HEK293 (cell line): ENCODE results near the gene TSSK3.

ENCODE experiments used
- CTCF ChIA-PET: fragments of 350-600 bp; formaldehyde crosslinking; extraction: SDS; loops from one replicate; lab custom pipeline; 2021; ENCODE audit warnings: antibody characterized with exemption; lab: Yijun Ruan, JAX
- POLR2A ChIA-PET: fragments of 300-600 bp; formaldehyde crosslinking; extraction: SDS; loops from one replicate; lab custom pipeline; 2020; ENCODE audit warnings: antibody characterized with exemption, inconsistent platforms; lab: Yijun Ruan, JAX
- H3K27ac ChIP-seq: fragments of 200-500 bp; sonication (Bioruptor generic); 2 replicates; pipeline ENCODE4 v1.5.1; 2014; ENCODE audit warnings: low read depth, low read length, control low read depth, inconsistent platforms; ENCODE audit errors: extremely low read depth
- H3K36me3 ChIP-seq, 2 experiments: fragments of 200-500 bp in 1 of 2; sonication (Bioruptor generic) in 1 of 2; 1 replicate in 1 of 2; 2 replicates in 1 of 2; pipeline ENCODE4 v1.5.1; 2014 to 2017; ENCODE audit warnings: inconsistent platforms in 2 of 2, low read length in 2 of 2; ENCODE audit not compliant: control insufficient read depth in 2 of 2, insufficient read depth in 1 of 2
- H3K4me1 ChIP-seq: fragments of 200-500 bp; sonication (Bioruptor generic); 2 replicates; pipeline ENCODE4 v1.5.1; 2014; ENCODE audit warnings: mild to moderate bottlenecking, low read length, inconsistent platforms; ENCODE audit not compliant: control insufficient read depth, insufficient read depth
- H3K4me3 ChIP-seq: 2 replicates; pipeline ENCODE4 v1.5.1; 2011; ENCODE audit warnings: low read depth, mild to moderate bottlenecking, control low read depth, low read length, moderate library complexity
- H3K9me3 ChIP-seq: fragments of 200-500 bp; sonication (Bioruptor generic); 2 replicates; pipeline ENCODE4 v1.5.1; 2014; ENCODE audit warnings: low read depth, low read length, inconsistent platforms; ENCODE audit not compliant: control insufficient read depth, insufficient read depth
- GLIS1 ChIP-seq: fragments of 450-650 bp; formaldehyde crosslinking; IDR thresholded peaks from 2 replicates; pipeline ENCODE4 v1.5.1; 2016; ENCODE audit warnings: missing biosample characterization, missing genetic modification characterization
- HIC1 ChIP-seq: fragments of 450-650 bp; formaldehyde crosslinking; IDR thresholded peaks from 2 replicates; pipeline ENCODE4 v1.5.1; 2016; ENCODE audit warnings: missing biosample characterization, missing genetic modification characterization
- IKZF3 ChIP-seq: fragments of 450-650 bp; IDR thresholded peaks from 2 replicates; pipeline ENCODE4 v1.5.0; 2018; ENCODE audit warnings: missing biosample characterization, mild to moderate bottlenecking, missing genetic modification characterization, moderate library complexity
- ZBTB44 ChIP-seq: fragments of 450-650 bp; IDR thresholded peaks from 2 replicates; pipeline ENCODE4 v1.5.1; 2018; ENCODE audit warnings: missing biosample characterization, mild to moderate bottlenecking, missing genetic modification characterization
- ZFP37 ChIP-seq: fragments of 450-650 bp; formaldehyde crosslinking; IDR thresholded peaks from 2 replicates; pipeline ENCODE4 v1.5.1; 2016; ENCODE audit warnings: missing biosample characterization, missing genetic modification characterization
- ZNF10 ChIP-seq: fragments of 450-650 bp; formaldehyde crosslinking; IDR thresholded peaks from 2 replicates; pipeline ENCODE4 v1.5.1; 2017; ENCODE audit warnings: missing biosample characterization, missing genetic modification characterization
- ZNF239 ChIP-seq: fragments of 450-650 bp; formaldehyde crosslinking; IDR thresholded peaks from 2 replicates; pipeline ENCODE4 v1.5.1; 2016; ENCODE audit warnings: missing biosample characterization, missing genetic modification characterization
- ZNF350 ChIP-seq: fragments of 450-650 bp; formaldehyde crosslinking; IDR thresholded peaks from 2 replicates; pipeline ENCODE4 v1.5.0; 2017; ENCODE audit warnings: missing biosample characterization, mild to moderate bottlenecking, missing genetic modification characterization
- ZNF37A ChIP-seq: fragments of 450-650 bp; IDR thresholded peaks from 2 replicates; pipeline ENCODE4 v1.5.1; 2018; ENCODE audit warnings: missing biosample characterization, missing genetic modification characterization
- ZNF518A ChIP-seq: fragments of 450-650 bp; formaldehyde crosslinking; conservative IDR thresholded peaks from 2 replicates; pipeline ENCODE4 v1.5.1; 2016; ENCODE audit warnings: low read depth, missing biosample characterization, missing genetic modification characterization
- ZNF707 ChIP-seq: fragments of 450-650 bp; formaldehyde crosslinking; IDR thresholded peaks from 2 replicates; pipeline ENCODE4 v1.5.1; 2016; ENCODE audit warnings: missing biosample characterization, missing genetic modification characterization
- TF ChIP-seq, protein P1 (sequence below): fragments of 450-650 bp; formaldehyde crosslinking; IDR thresholded peaks from 2 replicates; pipeline ENCODE4 v1.5.1; 2016; ENCODE audit warnings: missing biosample characterization, missing genetic modification characterization, borderline replicate concordance
- TF ChIP-seq, protein P2 (sequence below): sonication (generic); formaldehyde crosslinking; IDR thresholded peaks from 2 replicates; pipeline ENCODE4 v1.8.1; 2022; ENCODE audit warnings: mild to moderate bottlenecking, moderate library complexity, missing genetic modification reagents

Gene TSSK3

DNA sequence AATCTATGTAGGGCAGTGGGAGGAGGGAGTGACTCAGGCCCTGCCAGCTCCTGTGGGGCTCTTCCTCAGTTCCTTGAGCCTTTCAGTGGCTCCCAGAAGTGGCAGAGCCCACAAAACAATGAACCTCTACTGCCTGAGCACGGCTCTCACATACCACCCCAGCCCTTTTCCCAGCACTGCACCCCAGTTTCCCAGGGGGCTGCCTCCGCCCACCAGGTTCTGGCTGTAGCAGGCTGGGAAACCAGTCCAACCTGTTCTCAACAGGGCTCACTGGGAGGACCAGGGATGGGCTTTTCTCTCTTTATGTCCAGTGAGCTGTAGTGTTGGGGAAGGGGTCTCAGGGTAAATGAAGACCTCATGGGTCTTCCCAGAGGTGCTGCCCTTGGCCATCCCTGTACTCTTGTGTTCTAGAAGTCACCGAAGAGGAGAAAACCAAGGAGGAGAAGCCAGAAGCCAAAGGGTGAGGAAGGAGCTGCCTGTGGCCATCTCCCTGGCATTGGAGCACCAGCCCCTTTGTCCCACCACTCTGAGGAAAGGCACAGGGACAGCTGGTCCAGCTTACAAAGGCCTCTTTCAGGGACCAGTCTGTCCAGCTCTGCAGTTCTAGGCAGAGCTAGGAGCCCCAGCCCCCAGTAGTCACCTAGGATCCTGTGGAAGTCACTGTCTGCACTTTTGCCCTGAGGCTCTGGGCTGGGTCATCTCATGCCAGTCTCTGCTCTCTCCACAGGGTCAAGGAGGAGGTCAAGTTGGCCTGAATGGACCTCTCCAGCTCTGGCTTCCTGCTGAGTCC is 29.9 kb upstream of the TSSK3 start:
- POLR2A ChIA-PET, result interaction anchor here (0.6 to 5.8 kb wide), 10 partner anchors 10 to 109 kb away, joined by 3 to 100 read pairs (median 4); partner anchors contain the start of genes BSDC1 and HDAC1
- H3K36me3 ChIP-seq, result peaks cover 8 to 76% of the 10 kb centered on the region in 2 experiments; a peak in 2 of 3 replicates

More for the DNA sequence above, 29.9 kb upstream of the TSSK3 start:
- CTCF ChIA-PET, result interaction anchor here (0.7 to 1.5 kb wide), 5 partner anchors 15 to 714 kb away, joined by 3 to 6 read pairs (median 3); no protein-coding TSS in a partner anchor
- H3K27ac ChIP-seq, result no peak overlapping the region
- no peak overlapping the region for H3K4me3 ChIP-seq
- TF ChIP-seq ZNF239 (tag by site-specific recombination) (no peak), ZNF350 (no peak), ZNF707 (no peak), GLIS1 (tag by site-specific recombination) (no peak), ZFP37 (tag by site-specific recombination) (no peak), HIC1 (tag by site-specific recombination) (no peak), ZNF37A (tag by site-specific recombination) (no peak), ZNF10 (tag by site-specific recombination) (no peak), ZNF518A (tag by site-specific recombination) (no peak), IKZF3 (tag by site-specific recombination) (no peak), ZBTB44 (no peak)
- TF ChIP-seq, protein P1, sequence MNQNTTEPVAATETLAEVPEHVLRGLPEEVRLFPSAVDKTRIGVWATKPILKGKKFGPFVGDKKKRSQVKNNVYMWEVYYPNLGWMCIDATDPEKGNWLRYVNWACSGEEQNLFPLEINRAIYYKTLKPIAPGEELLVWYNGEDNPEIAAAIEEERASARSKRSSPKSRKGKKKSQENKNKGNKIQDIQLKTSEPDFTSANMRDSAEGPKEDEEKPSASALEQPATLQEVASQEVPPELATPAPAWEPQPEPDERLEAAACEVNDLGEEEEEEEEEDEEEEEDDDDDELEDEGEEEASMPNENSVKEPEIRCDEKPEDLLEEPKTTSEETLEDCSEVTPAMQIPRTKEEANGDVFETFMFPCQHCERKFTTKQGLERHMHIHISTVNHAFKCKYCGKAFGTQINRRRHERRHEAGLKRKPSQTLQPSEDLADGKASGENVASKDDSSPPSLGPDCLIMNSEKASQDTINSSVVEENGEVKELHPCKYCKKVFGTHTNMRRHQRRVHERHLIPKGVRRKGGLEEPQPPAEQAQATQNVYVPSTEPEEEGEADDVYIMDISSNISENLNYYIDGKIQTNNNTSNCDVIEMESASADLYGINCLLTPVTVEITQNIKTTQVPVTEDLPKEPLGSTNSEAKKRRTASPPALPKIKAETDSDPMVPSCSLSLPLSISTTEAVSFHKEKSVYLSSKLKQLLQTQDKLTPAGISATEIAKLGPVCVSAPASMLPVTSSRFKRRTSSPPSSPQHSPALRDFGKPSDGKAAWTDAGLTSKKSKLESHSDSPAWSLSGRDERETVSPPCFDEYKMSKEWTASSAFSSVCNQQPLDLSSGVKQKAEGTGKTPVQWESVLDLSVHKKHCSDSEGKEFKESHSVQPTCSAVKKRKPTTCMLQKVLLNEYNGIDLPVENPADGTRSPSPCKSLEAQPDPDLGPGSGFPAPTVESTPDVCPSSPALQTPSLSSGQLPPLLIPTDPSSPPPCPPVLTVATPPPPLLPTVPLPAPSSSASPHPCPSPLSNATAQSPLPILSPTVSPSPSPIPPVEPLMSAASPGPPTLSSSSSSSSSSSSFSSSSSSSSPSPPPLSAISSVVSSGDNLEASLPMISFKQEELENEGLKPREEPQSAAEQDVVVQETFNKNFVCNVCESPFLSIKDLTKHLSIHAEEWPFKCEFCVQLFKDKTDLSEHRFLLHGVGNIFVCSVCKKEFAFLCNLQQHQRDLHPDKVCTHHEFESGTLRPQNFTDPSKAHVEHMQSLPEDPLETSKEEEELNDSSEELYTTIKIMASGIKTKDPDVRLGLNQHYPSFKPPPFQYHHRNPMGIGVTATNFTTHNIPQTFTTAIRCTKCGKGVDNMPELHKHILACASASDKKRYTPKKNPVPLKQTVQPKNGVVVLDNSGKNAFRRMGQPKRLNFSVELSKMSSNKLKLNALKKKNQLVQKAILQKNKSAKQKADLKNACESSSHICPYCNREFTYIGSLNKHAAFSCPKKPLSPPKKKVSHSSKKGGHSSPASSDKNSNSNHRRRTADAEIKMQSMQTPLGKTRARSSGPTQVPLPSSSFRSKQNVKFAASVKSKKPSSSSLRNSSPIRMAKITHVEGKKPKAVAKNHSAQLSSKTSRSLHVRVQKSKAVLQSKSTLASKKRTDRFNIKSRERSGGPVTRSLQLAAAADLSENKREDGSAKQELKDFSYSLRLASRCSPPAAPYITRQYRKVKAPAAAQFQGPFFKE (tag by site-specific recombination), result no peak
- TF ChIP-seq, protein P2, sequence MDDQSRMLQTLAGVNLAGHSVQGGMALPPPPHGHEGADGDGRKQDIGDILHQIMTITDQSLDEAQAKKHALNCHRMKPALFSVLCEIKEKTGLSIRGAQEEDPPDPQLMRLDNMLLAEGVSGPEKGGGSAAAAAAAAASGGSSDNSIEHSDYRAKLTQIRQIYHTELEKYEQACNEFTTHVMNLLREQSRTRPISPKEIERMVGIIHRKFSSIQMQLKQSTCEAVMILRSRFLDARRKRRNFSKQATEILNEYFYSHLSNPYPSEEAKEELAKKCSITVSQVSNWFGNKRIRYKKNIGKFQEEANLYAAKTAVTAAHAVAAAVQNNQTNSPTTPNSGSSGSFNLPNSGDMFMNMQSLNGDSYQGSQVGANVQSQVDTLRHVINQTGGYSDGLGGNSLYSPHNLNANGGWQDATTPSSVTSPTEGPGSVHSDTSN, result no peak
- H3K4me1 ChIP-seq, result no peaks in the 10 kb centered on the region
- H3K9me3 ChIP-seq, result no peaks in the 10 kb centered on the region
